A549 (cell line): Measurements from ENCODE around the gene PKP4. TPM values are rescaled to one million over a fixed set of nuclear protein-coding genes. Genes with fewer than 3 reads are reported as not detected.

Experiments
- ATAC-seq, 2 experiments: fragments of 200-7000 bp in 1 of 2; fragments of >200 bp in 1 of 2; cut with Nextera tagmentation in 1 of 2; cut with Tn5 transposase in 1 of 2; 3 replicates each; pipeline versions ENCODE4 v1.8.0 to v1.9.1; 2018 to 2020; ENCODE audit warnings: mild to moderate bottlenecking in 1 of 2, moderate library complexity in 1 of 2
- CTCF ChIA-PET: fragments of 300-600 bp; sonication (Branson Sonifier 250); formaldehyde crosslinking; extraction: SDS; loops from one replicate; lab custom pipeline; 2021; ENCODE audit warnings: antibody characterized with exemption, inconsistent platforms; lab: Yijun Ruan, JAX
- POLR2A ChIA-PET: fragments of 350-600 bp; formaldehyde crosslinking; extraction: SDS; loops from one replicate; lab custom pipeline; 2021; ENCODE audit warnings: antibody characterized with exemption, inconsistent platforms; lab: Yijun Ruan, JAX
- DNase-seq, 2 experiments: peaks; one replicate each; pipeline versions ENCODE4 v3.0.0 to v3.0.0-alpha.2; 2011 to 2016; ENCODE audit warnings: low read depth in 1 of 2, low spot score in 1 of 2
- FAIRE-seq: peaks from 2 replicates; lab custom pipeline; 2011; peaks lifted over from hg19 to GRCh38; lab: Jason Lieb, UNC
- H3K27ac ChIP-seq, 2 experiments: fragments of >200 bp; sonication (Bioruptor Twin); formaldehyde crosslinking; 3 replicates each; pipeline ENCODE4 v1.5.1; 2016 to 2017
- H3K4me1 ChIP-seq: fragments of >200 bp; sonication (Bioruptor Twin); formaldehyde crosslinking; 3 replicates; pipeline ENCODE4 v1.6.1; 2016
- H3K4me2 ChIP-seq: fragments of >200 bp; sonication (Bioruptor Twin); formaldehyde crosslinking; 3 replicates; pipeline ENCODE4 v1.6.1; 2016
- H3K4me3 ChIP-seq: fragments of >200 bp; sonication (Bioruptor Twin); formaldehyde crosslinking; 3 replicates; pipeline ENCODE4 v1.5.1; 2016
- H3K9me3 ChIP-seq: fragments of >200 bp; sonication (Bioruptor Twin); formaldehyde crosslinking; 3 replicates; pipeline ENCODE4 v1.6.1; 2016
- CHD2 ChIP-seq: fragments of 150-350 bp; IDR thresholded peaks from 2 replicates; pipeline ENCODE4 v1.6.1; 2014; ENCODE audit warnings: low read length; ENCODE audit not compliant: partially characterized antibody
- CHD4 ChIP-seq: fragments of 200-600 bp; sonication (generic); IDR thresholded peaks from 2 replicates; pipeline ENCODE4 v1.6.1; 2016; ENCODE audit warnings: antibody characterized with exemption, mild to moderate bottlenecking, borderline replicate concordance
- FOXS1 ChIP-seq: fragments of 250-450 bp; sonication (Bioruptor Pico); IDR thresholded peaks from 2 replicates; pipeline ENCODE4 v1.5.0; 2020; ENCODE audit warnings: mild to moderate bottlenecking, moderate library complexity
- GATA3 ChIP-seq: IDR thresholded peaks from 2 replicates; pipeline ENCODE4 v1.6.1; 2012; ENCODE audit warnings: borderline replicate concordance
- MYC ChIP-seq: IDR thresholded peaks from 2 replicates; pipeline ENCODE4 v1.6.1; 2012; ENCODE audit warnings: mild to moderate bottlenecking, inconsistent platforms, low read length, improper control_type of control experiment, borderline replicate concordance
- POLR2A ChIP-seq: IDR thresholded peaks from 2 replicates; pipeline ENCODE4 v1.6.1; 2012; ENCODE audit warnings: mild to moderate bottlenecking, low read length
- RCOR1 ChIP-seq: fragments of 150-350 bp; IDR thresholded peaks from 2 replicates; pipeline ENCODE4 v1.6.1; 2014; ENCODE audit warnings: antibody characterized with exemption, low read length, low read depth
- RNF2 ChIP-seq: fragments of 200-600 bp; sonication (generic); IDR thresholded peaks from 2 replicates; pipeline ENCODE4 v1.6.1; 2016; ENCODE audit warnings: low read depth, mild to moderate bottlenecking, antibody characterized with exemption, moderate library complexity, borderline replicate concordance
- SREBF2 ChIP-seq: fragments of 450-650 bp; IDR thresholded peaks from 2 replicates; pipeline ENCODE4 v1.6.1; 2014; ENCODE audit warnings: mild to moderate bottlenecking, moderate library complexity
- TFCP2L1 ChIP-seq: fragments of 250-450 bp; sonication (Bioruptor Pico); IDR thresholded peaks from 2 replicates; pipeline ENCODE4 v1.5.0; 2021; ENCODE audit warnings: mild to moderate bottlenecking
- WGBS: methylation state at CpG from one replicate; pipeline ENCODE4 v1.1.6; 2017; ENCODE audit errors: missing lambda C conversion rate; 5-methylcytosine and 5-hydroxymethylcytosine counted together
- polyA plus RNA-seq, 4 experiments: library from polyadenylated mRNA; depleted of rRNA in 3 of 4; stranded (reverse); fragments of >200 nt; fragmentation: RNase III in 1 of 4; extraction: RNeasy Plus Mini Kit Qiagen cat#74134 plus additional on column Dnase treatment in 1 of 4; gene quantifications; 2 replicates in 3 of 4; 3 replicates in 1 of 4; pipeline ENCODE4 v1.2.3, GENCODE V29; 2011 to 2017
- small RNA-seq, 6 experiments: library from RNA; depleted of rRNA; stranded (forward); fragments of <200 nt; gene quantifications; one replicate each; pipeline ENCODE3, GENCODE V24; 2012
- TF ChIP-seq, protein P1 (sequence below): fragments of 250-450 bp; sonication (Bioruptor Pico); IDR thresholded peaks from 2 replicates; pipeline ENCODE4 v1.5.0; 2021; ENCODE audit warnings: mild to moderate bottlenecking, moderate library complexity, borderline replicate concordance
- TF ChIP-seq, protein P2 (sequence below): fragments of 250-450 bp; sonication (Bioruptor Pico); IDR thresholded peaks from 2 replicates; pipeline ENCODE4 v1.5.0; 2020; ENCODE audit warnings: low read depth, mild to moderate bottlenecking, moderate library complexity

PKP4 gene
- polyA plus RNA-seq, 2 of the 4 experiments (the other 2 are of a cell fraction): 27.0 to 56.6 TPM

DNA sequence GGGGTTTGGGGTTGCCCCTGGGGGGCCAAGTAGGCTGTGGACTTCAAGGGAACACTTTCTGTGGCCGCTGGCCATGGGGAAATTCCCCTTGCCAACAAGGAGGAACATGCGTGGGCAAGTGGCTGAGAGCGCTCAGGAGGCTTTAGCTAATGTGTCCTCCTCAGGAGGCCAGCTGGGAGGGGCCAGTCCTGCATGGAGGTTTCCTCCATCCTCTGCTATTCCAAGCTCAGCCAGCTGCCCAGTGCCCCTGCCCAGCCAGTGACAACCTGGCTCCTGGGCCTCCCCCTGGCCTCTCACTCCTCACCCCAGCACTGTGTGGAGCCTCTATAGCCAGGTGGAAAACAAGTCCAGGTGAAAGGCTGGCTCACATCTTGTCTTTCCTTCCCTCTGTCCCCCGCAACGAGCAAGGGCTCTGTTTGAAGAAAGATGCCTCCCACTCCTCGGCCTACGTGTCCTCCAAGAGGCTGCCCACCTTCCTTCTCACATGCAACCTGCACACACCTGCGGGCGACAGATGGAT, 273.9 kb downstream of the PKP4 start:
- H3K9me3 ChIP-seq: no peaks in the 10 kb centered on the region
- no peak for TF ChIP-seq FOXS1
- CTCF ChIA-PET: interaction anchor here (2.6 kb wide), 1 partner anchor 23 kb away, joined by 9 read pairs; no protein-coding TSS in a partner anchor
- 86% methylated on average over 9 of the region's 9 CpGs for WGBS
- H3K4me1 ChIP-seq: peaks cover 2% of the 10 kb centered on the region; the same call in 1 of the 3 replicates
- no peak overlapping the region for H3K4me3 ChIP-seq
- ATAC-seq: no peak; a peak in 1 of 6 replicates
- H3K27ac ChIP-seq: no peak overlapping the region
- H3K4me2 ChIP-seq: no peak overlapping the region
- no peak for DNase-seq
- POLR2A ChIA-PET: no interaction called here
- FAIRE-seq: no peak

DNA sequence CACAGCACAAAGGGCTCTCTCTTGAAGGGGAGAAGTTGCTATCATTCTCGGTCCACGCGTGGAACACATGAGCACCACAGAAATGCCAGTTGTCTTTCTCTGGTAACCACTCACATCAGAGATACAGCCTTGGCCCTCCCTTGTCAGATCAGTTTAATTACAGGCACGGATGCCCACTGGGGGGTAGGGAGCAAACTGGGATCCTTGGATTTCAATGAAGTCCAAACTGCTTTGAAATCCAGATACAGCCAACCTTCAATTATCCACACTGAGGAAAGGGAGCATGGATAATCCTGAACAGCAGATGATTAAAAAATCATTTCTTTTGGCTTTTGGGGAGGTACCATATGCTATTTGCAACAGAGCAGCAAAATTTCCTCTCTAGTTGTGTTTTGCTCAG, 274.6 kb downstream of the PKP4 start:
- H3K4me2 ChIP-seq: no peak overlapping the region
- DNase-seq (no peak), ATAC-seq (no peak), FAIRE-seq (no peak)
- TF ChIP-seq, protein P1, sequence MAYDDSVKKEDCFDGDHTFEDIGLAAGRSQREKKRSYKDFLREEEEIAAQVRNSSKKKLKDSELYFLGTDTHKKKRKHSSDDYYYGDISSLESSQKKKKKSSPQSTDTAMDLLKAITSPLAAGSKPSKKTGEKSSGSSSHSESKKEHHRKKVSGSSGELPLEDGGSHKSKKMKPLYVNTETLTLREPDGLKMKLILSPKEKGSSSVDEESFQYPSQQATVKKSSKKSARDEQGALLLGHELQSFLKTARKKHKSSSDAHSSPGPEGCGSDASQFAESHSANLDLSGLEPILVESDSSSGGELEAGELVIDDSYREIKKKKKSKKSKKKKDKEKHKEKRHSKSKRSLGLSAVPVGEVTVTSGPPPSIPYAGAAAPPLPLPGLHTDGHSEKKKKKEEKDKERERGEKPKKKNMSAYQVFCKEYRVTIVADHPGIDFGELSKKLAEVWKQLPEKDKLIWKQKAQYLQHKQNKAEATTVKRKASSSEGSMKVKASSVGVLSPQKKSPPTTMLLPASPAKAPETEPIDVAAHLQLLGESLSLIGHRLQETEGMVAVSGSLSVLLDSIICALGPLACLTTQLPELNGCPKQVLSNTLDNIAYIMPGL (CRISPR knock-in tag): no peak
- TF ChIP-seq, protein P2, sequence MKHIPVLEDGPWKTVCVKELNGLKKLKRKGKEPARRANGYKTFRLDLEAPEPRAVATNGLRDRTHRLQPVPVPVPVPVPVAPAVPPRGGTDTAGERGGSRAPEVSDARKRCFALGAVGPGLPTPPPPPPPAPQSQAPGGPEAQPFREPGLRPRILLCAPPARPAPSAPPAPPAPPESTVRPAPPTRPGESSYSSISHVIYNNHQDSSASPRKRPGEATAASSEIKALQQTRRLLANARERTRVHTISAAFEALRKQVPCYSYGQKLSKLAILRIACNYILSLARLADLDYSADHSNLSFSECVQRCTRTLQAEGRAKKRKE (CRISPR knock-in tag): no peak
- TF ChIP-seq CHD2: no peak
- TF ChIP-seq TFCP2L1: no peak
- TF ChIP-seq POLR2A: no peak
- TF ChIP-seq MYC: no peak
- TF ChIP-seq RCOR1: no peak
- no peak for TF ChIP-seq GATA3
- TF ChIP-seq SREBF2: no peak
- TF ChIP-seq CHD4: no peak
- TF ChIP-seq RNF2: no peak
- POLR2A ChIA-PET: no interaction called here
- no peaks in the 10 kb centered on the region for H3K9me3 ChIP-seq
- H3K4me3 ChIP-seq: no peak overlapping the region
- H3K4me1 ChIP-seq: no peaks in the 10 kb centered on the region
- WGBS: 87% methylated on average over 4 of the region's 4 CpGs
- H3K27ac ChIP-seq: no peak overlapping the region
- CTCF ChIA-PET: interaction anchor here (5.2 kb wide), 1 partner anchor 14 kb away, joined by 39 read pairs; no protein-coding TSS in a partner anchor

Small RNA genes within 50 kb of the gene (small RNA-seq; reads per million reads assigned to genes)
- gene AC005042.3 (0 reads per million in 6 experiments), gene RN7SL393P (0 reads per million in 6 experiments)

Other genes starting within 250 kb of the PKP4 start
- 0.56 and 0.85 TPM in 2 replicates for gene CCDC148, start 199 bp upstream of the PKP4 start, polyA plus RNA-seq (2011; rRNA removed)
- 0.41 to 0.61 TPM (median 0.50 TPM) in 3 replicates for gene CCDC148, start 199 bp upstream of the PKP4 start, polyA plus RNA-seq (2017; fragmentation: RNase III; extraction: RNeasy Plus Mini Kit Qiagen cat#74134 plus additional on column Dnase treatment)